ENCODE data around the gene HPD.
A peak's percentile ranks its signal among the peaks of the same experiment; 100 is the strongest.

HPD gene

GRCh38 chr12:121810234-121810817 lies 48.3 kb downstream of the HPD start:
- no peak for DNase-seq

GRCh38 chr12:121809712-121810116 lies 48.9 kb downstream of the HPD start:
- DNase-seq: no peak

- no peak for DNase-seq
These were observed 50.0 kb downstream of the HPD start for GRCh38 chr12:121808623-121809022.

GRCh38 chr12:121807642-121808347 lies 50.9 kb downstream of the HPD start:
- no peak for DNase-seq

GRCh38 chr12:121806546-121807423 lies 51.9 kb downstream of the HPD start:
- DNase-seq: no peak

GRCh38 chr12:121806009-121806545 lies 52.6 kb downstream of the HPD start:
- DNase-seq: no peak

- DNase-seq: no peak
These were observed 53.3 kb downstream of the HPD start for GRCh38 chr12:121805171-121806008.

- peak in 2 of 4 experiments; percentile 35 to 54 for DNase-seq
These were observed 54.1 kb downstream of the HPD start for GRCh38 chr12:121804417-121805111.

- peak in 2 of 4 experiments; percentile 19 to 37 for DNase-seq
These were observed 54.7 kb downstream of the HPD start, which contains the start of gene SETD1B for GRCh38 chr12:121803861-121804416. TSS of gene SETD1B (plus strand) at chr12:121804009. CDS start at chr12:121804738, 729 bp downstream.

GRCh38 chr12:121802843-121803698 lies 55.6 kb downstream of the HPD start:
- peak; percentile 66 to 87 (median 83) for DNase-seq

GRCh38 chr12:121802485-121802842 lies 56.2 kb downstream of the HPD start:
- no peak for DNase-seq

GRCh38 chr12:121801595-121802484 lies 56.8 kb downstream of the HPD start:
- peak in 2 of 4 experiments; percentile 44 to 50 for DNase-seq

GRCh38 chr12:121800694-121801594 lies 57.7 kb downstream of the HPD start:
- DNase-seq: peak; percentile 30 to 62 (median 38)

- DNase-seq: peak; percentile 34 to 72 (median 44)
These were observed 58.6 kb downstream of the HPD start for GRCh38 chr12:121799842-121800693.

- DNase-seq: peak in 2 of 4 experiments; percentile 40 to 45
These were observed 59.4 kb downstream of the HPD start for GRCh38 chr12:121799156-121799841.

GRCh38 chr12:121798787-121799155 lies 59.9 kb downstream of the HPD start:
- DNase-seq: no peak
